GM19372 (cell line): ENCODE data around the gene POLR2I.

ENCODE experiments used
- ATAC-seq: cut with Tn5 transposase; IDR thresholded peaks from one replicate; pipeline ENCODE4 v1.9.1; 2021; ENCODE audit warnings: mild to moderate bottlenecking, low read depth, moderate library complexity; ENCODE audit not compliant: unreplicated experiment

POLR2I gene

DNA sequence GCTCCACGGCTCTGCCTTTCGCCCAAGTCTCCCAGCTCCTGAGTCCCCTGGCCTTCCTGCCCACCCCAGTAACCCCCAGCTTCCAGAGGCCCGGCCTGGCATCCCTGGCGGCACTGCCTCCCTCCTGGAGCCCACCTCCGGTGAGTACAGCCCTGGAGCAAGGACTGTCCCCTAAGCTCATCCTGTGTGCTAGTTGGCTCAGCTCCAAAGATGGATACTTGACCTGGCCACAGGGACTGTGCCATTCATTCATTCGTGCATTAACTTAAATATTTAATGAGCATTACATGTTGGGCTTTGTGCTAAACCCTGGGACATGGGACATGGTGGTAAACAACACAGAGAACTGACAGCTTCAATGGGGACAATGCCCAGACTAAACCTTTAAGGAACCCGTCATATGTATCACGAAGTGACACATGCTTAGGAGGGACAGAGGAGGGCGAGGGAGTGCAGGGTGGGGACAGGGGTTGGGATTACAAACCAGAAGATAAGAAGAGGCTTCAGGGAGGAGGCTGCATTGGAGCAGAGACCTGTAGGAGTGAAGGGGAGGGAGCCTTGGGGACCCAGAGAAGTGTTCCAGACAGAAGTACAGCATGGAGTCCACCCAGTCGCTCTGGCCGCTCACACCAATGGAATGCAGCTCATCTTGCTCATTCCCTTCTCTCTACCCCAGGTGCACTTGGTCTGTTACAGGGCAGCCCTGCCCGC lies 10.7 kb downstream of the POLR2I start:
- ATAC-seq = no peak

DNA sequence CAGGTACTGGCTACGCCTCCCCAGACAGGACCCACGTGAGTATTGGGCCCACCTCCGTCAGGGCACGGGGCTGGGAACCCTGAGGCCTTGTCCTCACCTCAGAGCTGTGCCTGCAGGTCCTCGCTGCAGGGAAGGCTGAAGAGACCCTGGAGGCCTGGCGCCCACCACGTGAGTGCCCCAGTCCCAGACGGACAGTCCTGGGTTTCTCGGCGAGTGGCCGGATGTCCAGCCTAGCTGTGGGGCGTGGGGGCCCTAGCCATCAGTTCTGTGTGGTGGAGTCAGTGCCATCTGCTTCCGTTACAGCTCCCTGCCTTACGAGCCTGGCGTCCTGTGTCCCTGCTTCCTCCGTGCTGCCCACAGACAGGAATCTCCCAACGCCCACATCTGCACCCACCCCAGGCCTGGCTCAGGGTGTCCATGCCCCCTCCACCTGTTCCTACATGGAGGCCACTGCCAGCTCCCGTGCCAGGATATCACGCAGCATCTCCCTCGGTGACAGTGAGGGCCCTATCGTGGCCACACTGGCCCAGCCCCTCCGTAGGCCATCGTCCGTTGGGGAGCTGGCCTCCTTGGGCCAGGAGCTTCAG lies 11.5 kb downstream of the POLR2I start:
- no peak for ATAC-seq

- ATAC-seq = no peak
Observed at GRCh38 chr19:36101550-36102327, 12.9 kb downstream of the POLR2I start.

DNA sequence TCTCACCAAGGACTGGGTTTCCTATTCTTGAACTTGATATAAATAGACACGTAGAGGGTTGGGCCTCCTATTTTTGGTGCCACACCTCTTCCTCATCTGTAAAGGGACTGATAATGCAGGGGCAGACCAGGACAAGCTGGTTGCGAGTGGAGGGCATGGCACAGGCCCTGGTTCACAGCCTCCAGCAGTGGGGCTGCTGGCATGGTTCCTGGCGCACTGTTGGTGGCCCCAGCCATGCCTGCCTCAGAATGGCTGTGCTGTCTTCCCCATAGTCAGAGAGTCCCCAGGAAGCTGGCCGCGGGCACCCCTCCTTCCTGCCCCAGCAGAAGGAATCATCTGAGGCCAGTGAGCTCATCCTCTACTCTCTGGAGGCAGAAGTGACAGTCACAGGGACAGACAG lies 14.2 kb downstream of the POLR2I start:
- ATAC-seq = no peak

DNA sequence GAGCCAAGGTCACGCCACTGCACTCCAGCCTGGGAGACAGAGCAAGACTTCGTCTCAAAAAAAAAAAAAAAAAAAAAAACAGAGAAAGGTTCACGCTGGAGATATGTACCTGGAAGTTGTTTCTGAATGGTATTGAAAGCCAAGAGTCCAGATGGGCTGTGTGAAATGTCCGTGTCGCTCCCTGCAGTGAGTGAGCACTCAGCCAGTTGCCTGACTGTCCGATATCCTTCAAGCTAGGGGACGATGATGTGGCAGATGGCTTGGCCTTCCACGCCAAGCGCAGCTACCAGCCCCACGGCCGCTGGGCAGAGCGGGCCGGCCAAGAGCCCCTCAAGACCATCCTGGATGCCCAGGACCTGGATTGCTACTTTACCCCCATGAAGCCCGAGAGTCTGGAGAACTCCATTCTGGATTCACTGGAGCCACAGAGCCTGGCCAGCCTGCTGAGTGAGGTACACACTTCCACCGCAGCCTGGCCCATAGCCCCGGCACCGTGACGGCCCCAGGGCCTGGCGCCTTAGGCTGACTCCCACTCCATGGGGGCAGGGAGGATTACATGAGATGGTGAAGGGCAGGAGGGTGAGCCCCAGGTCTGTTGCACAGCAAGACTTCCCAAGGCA lies 15.4 kb downstream of the POLR2I start:
- ATAC-seq = no peak

DNA sequence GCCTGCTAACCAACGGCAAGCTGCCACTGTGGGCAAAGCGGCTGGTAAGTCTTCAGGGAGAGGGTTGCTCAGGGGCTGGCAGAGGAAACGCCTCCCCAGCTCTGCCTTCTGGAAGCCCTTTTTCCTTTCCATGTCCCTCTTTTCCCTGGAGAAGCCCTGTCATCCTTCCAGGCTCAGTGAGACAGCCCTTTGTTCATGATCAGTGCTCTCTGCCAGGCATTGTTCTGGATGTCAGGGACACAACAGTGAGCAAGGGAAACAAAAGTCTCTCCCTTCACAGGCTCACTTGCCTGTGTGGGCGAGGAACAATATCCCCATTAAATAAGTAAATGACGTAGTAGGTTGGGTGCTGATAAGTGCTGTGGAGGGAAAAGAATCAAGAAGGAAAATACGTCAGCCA lies 17.6 kb downstream of the POLR2I start:
- no peak for ATAC-seq

- ATAC-seq = no peak
Observed at GRCh38 chr19:36093687-36094086, 21.0 kb downstream of the POLR2I start.

GRCh38 chr19:36093146-36093662 lies 21.5 kb downstream of the POLR2I start:
- no peak for ATAC-seq

DNA sequence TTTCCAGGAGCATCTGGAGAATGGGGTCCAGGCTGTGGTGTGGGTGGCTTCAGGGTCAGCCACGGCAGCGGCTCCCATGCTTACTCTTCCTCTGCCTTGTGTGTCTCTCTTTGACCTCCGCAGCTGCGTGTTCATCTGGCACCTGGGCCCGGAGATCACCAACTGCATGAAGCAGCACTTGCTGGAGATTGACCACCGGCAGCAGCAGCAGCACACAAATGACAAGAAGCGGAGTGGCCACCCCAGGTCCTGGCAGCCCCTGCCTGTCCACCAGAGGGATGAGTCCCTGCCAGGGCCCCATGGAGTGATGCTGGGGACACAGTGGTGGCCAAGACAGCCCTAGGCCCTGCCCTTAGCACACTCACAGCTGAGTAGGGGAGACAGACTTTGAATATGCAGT lies 22.1 kb downstream of the POLR2I start:
- no peak for ATAC-seq

DNA sequence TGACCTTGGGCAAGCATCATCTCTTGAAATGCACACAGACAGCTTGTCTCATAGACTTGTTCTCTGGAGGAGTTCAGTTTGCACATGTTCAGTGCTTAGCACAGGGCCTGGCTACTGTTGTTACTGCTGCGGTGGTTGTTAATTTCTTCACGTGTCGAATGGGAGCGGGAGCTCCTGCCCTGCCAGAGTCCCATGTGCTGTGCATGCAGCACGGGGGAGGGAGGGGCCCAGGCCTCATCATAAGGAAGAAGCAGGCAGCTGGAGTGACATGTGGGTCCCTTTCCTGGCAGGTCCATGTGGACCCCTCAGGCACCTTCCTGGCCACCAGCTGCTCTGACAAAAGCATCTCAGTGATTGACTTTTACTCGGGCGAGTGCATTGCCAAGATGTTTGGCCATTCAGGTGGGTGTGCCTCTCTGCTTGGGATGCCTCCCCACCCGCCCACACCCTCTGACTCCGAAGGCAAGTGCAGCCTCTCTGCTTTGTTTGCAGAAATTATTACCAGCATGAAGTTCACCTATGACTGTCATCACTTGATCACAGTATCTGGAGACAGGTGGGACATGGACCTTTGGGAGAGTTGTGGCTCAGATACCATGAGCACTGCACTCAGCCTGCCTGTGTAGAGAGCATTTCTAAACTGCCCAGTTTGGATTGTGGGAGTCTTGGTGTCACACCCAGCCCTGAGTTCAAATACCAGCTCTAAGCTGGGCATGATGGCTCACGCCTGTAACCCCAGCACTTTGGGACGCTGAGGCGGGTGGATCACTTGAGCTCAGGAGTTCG lies 23.6 kb downstream of the POLR2I start:
- ATAC-seq = no peak

- ATAC-seq = no peak
Observed at GRCh38 chr19:36089847-36090246, 24.8 kb downstream of the POLR2I start.

- no peak for ATAC-seq
Observed at GRCh38 chr19:36086326-36086725, 28.3 kb downstream of the POLR2I start.

GRCh38 chr19:36084231-36085009 lies 30.3 kb downstream of the POLR2I start:
- ATAC-seq = no peak

GRCh38 chr19:36082916-36083315 lies 31.8 kb downstream of the POLR2I start:
- no peak for ATAC-seq

GRCh38 chr19:36081894-36082293 lies 32.8 kb downstream of the POLR2I start:
- no peak for ATAC-seq

GRCh38 chr19:36081385-36081784 lies 33.3 kb downstream of the POLR2I start:
- ATAC-seq = no peak

DNA sequence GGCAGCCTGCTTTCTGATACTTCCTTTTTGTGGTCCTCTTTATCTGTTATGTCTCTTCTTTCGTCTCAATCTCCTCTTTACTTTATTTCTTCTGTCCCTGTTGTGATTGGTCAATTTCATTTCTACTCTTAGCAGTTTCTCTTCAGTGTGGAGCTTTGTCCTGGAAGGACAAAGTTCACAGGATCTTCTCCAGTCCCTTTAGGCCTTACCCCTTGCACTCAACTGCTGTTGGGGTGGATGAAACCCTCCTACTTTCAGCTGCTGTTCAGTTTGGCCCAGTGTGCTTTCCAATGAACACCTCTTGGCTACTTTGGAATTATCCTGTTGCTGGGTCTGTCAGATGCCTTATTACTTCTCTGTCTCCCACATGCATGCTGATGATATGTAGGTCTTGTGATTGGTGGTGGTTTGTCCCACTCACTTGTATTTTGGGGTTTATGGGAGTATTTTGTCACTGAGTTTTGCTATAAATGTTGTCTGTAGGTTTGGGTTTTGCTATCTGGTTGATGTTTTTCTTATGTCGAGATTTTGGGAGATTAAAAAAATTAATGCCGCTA lies 35.2 kb downstream of the POLR2I start:
- ATAC-seq = no peak

GRCh38 chr19:36073121-36073876 lies 41.4 kb downstream of the POLR2I start:
- ATAC-seq = no peak
